K562 (cell line): ENCODE data around the gene MC5R. TPM values are rescaled to one million over a fixed set of nuclear protein-coding genes. Genes with fewer than 3 reads are reported as not detected.

Experiments used
- ATAC-seq: fragments of 200-7000 bp; cut with Tn5 transposase; 3 replicates; pipeline ENCODE4 v1.9.1; 2020; ENCODE audit warnings: moderate library complexity
- BruUV-seq: library from RNA; stranded (reverse); fragments of 400-500 nt; replicated peaks from 2 replicates; lab custom pipeline; 2021; lab: Mats Ljungman, UMichigan
- CTCF ChIA-PET: fragments of 300-600 bp; formaldehyde crosslinking; extraction: SDS; loops from one replicate; lab custom pipeline; 2021; ENCODE audit warnings: low intra/inter-chr PET ratio; lab: Yijun Ruan, JAX
- POLR2A ChIA-PET: fragments of 300-600, 350-650 bp; sonication (Branson Sonifier 250); formaldehyde crosslinking; extraction: SDS; loops from one replicate; lab custom pipeline; 2021; ENCODE audit warnings: antibody characterized with exemption, inconsistent platforms; lab: Yijun Ruan, JAX
- DNase-seq, 4 experiments: peaks; one replicate each; pipeline versions ENCODE4 v3.0.0 to v3.0.0-alpha.2; 2011 to 2018; ENCODE audit warnings: low spot score in 3 of 4, mixed read lengths in 3 of 4; ENCODE audit errors: extremely low read depth in 1 of 4
- FAIRE-seq: peaks from 2 replicates; lab custom pipeline; 2011; peaks lifted over from hg19 to GRCh38; lab: Jason Lieb, UNC
- H2AFZ ChIP-seq: 2 replicates; pipeline ENCODE4 v1.6.0; 2011; ENCODE audit warnings: low read depth, low read length, control low read depth, inconsistent platforms
- H3K27ac ChIP-seq: fragments of 200-600 bp; 3 replicates; pipeline ENCODE4 v1.8.0; 2011; ENCODE audit warnings: low read depth, mild to moderate bottlenecking, control low read depth, inconsistent platforms, low read length, moderate library complexity, mixed read lengths; ENCODE audit errors: extremely low read depth
- H3K27me3 ChIP-seq, 2 experiments: fragments of 300-600 bp in 1 of 2; 2 replicates in 1 of 2; 3 replicates in 1 of 2; pipeline versions ENCODE4 v1.6.0 to v1.8.0; 2011; ENCODE audit warnings: inconsistent platforms in 2 of 2, low read length in 2 of 2, mild to moderate bottlenecking in 1 of 2, mixed read lengths in 1 of 2, moderate library complexity in 1 of 2; ENCODE audit not compliant: control insufficient read depth in 2 of 2, insufficient read depth in 2 of 2
- H3K36me3 ChIP-seq: fragments of 300-600 bp; 3 replicates; pipeline ENCODE4 v1.8.0; 2011; ENCODE audit warnings: mild to moderate bottlenecking, low read length, inconsistent platforms; ENCODE audit not compliant: control insufficient read depth, insufficient read depth
- H3K4me1 ChIP-seq, 2 experiments: fragments of 200-600 bp in 1 of 2; replicated peaks in 1 of 2; 2 replicates in 1 of 2; 3 replicates in 1 of 2; pipeline versions ENCODE4 v1.5.1 to v1.8.0; 2011; ENCODE audit warnings: inconsistent platforms in 2 of 2, low read length in 2 of 2, mild to moderate bottlenecking in 1 of 2, mixed read lengths in 1 of 2, moderate library complexity in 1 of 2; ENCODE audit not compliant: control insufficient read depth in 2 of 2, insufficient read depth in 2 of 2
- H3K4me2 ChIP-seq: 2 replicates; pipeline ENCODE4 v1.6.1; 2011; ENCODE audit warnings: low read length, control low read depth, inconsistent platforms, mixed read lengths; ENCODE audit not compliant: insufficient read depth
- H3K4me3 ChIP-seq: fragments of 200-600 bp; sonication (generic), shearing (Covaris generic); 2 replicates; pipeline ENCODE4 v1.5.1; 2016; ENCODE audit warnings: control low read depth, inconsistent platforms
- H3K79me2 ChIP-seq: fragments of 200-600 bp; 3 replicates; pipeline ENCODE4 v1.8.0; 2011; ENCODE audit warnings: low read length, inconsistent platforms; ENCODE audit not compliant: control insufficient read depth, insufficient read depth
- H3K9ac ChIP-seq, 2 experiments: 2 replicates each; pipeline versions ENCODE4 v1.6.0 to v1.6.1; 2011; ENCODE audit warnings: low read depth in 2 of 2, low read length in 2 of 2, control low read depth in 1 of 2, inconsistent platforms in 1 of 2, mild to moderate bottlenecking in 1 of 2, mixed read lengths in 1 of 2; ENCODE audit not compliant: insufficient read depth in 1 of 2
- H3K9me1 ChIP-seq: one replicate; pipeline ENCODE4 v1.6.0; 2011; ENCODE audit warnings: inconsistent platforms, mild to moderate bottlenecking, low read length, moderate library complexity; ENCODE audit not compliant: control insufficient read depth, insufficient read depth
- H3K9me3 ChIP-seq: replicated peaks from 2 replicates; pipeline ENCODE4 v1.5.1; 2011; ENCODE audit warnings: low read depth, low read length, inconsistent platforms; ENCODE audit not compliant: control insufficient read depth, insufficient read depth
- H4K20me1 ChIP-seq: replicated peaks from 2 replicates; pipeline ENCODE4 v1.6.1; 2011; ENCODE audit warnings: low read length, inconsistent platforms, mixed read lengths; ENCODE audit not compliant: control insufficient read depth, insufficient read depth
- ATF6 ChIP-seq: sonication (generic); formaldehyde crosslinking; IDR thresholded peaks from 2 replicates; pipeline ENCODE4 v1.4.0; 2020; ENCODE audit warnings: mild to moderate bottlenecking, missing genetic modification reagents
- HNRNPK ChIP-seq: fragments of 200-400 bp; formaldehyde crosslinking; IDR thresholded peaks from one replicate; pipeline ENCODE4 v1.6.1; 2018; ENCODE audit warnings: mild to moderate bottlenecking, low read depth, low read length; ENCODE audit not compliant: poor library complexity, severe bottlenecking
- MAZ ChIP-seq, 2 experiments: fragments of 450-650 bp in 1 of 2; sonication (generic) in 1 of 2; formaldehyde crosslinking; IDR thresholded peaks in 1 of 2; conservative IDR thresholded peaks in 1 of 2; 2 replicates each; pipeline versions ENCODE4 v1.4.0 to v1.5.0; 2020; ENCODE audit warnings: mild to moderate bottlenecking in 1 of 2, missing genetic modification reagents in 1 of 2
- MTF1 ChIP-seq: fragments of 250-450 bp; sonication (Bioruptor Pico); IDR thresholded peaks from 2 replicates; pipeline ENCODE4 v1.9.0; 2021; ENCODE audit warnings: moderate library complexity, mild to moderate bottlenecking, inconsistent platforms, borderline replicate concordance
- NONO ChIP-seq, 2 experiments: fragments of 200-400 bp in 1 of 2; fragments of 450-650 bp in 1 of 2; formaldehyde crosslinking in 1 of 2; IDR thresholded peaks; 2 replicates each; pipeline ENCODE4 v1.6.1; 2017; ENCODE audit warnings: low read depth in 2 of 2, mild to moderate bottlenecking in 2 of 2, moderate library complexity in 2 of 2, low read length in 1 of 2
- SRSF9 ChIP-seq: fragments of 200-400 bp; formaldehyde crosslinking; IDR thresholded peaks from 2 replicates; pipeline ENCODE4 v1.6.1; 2017; ENCODE audit warnings: low read depth, low read length, borderline replicate concordance
- ZBTB49 ChIP-seq: sonication (generic); formaldehyde crosslinking; IDR thresholded peaks from 2 replicates; pipeline ENCODE4 v1.8.0; 2022; ENCODE audit warnings: missing genetic modification reagents, mild to moderate bottlenecking, borderline replicate concordance
- WGBS: fragments of 100-300 bp; shearing (Covaris generic); methylation state at CpG from one replicate; pipeline ENCODE4 v1.1.6; 2016; ENCODE audit warnings: low coverage, mixed read lengths; ENCODE audit not compliant: insufficient coverage; ENCODE audit errors: missing lambda C conversion rate; 5-methylcytosine and 5-hydroxymethylcytosine counted together
- in situ Hi-C: fragments of 300-500 bp; cut with MboI; formaldehyde crosslinking; loops from 4 replicates; pipeline ENCODE4 v1.15.0; 2018; ENCODE audit warnings: inconsistent platforms, mixed read lengths
- intact Hi-C: fragments of 100-400 bp; cut with micrococcal nuclease; formaldehyde crosslinking; loops from 2 replicates; pipeline ENCODE4 v1.14.2; 2022
- polyA plus RNA-seq, 8 experiments: library from polyadenylated mRNA; depleted of rRNA in 4 of 8; stranded (reverse) in 5 of 8; unstranded in 3 of 8; fragments of >200 nt; fragmentation: Nextera tagmentation in 2 of 8; fragmentation: Illumina TruSeq in 1 of 8; extraction: Ambion mirVana in 2 of 8; extraction: Trizol in 1 of 8; gene quantifications; 2 replicates each; pipeline versions ENCODE4 v1.2.1 to v1.2.3, GENCODE V29; 2011 to 2014; ENCODE audit warnings: inconsistent platforms in 1 of 8, missing spikeins in 1 of 8
- total RNA-seq, 7 experiments: library from RNA; depleted of rRNA in 6 of 7; stranded (reverse); fragments of >200 nt in 6 of 7; fragmentation: Illumina TruSeq in 2 of 7; extraction: Trizol in 2 of 7; gene quantifications; 2 replicates each; pipeline versions ENCODE4 v1.2.1 to v1.2.3, GENCODE V29; 2011 to 2021; ENCODE audit warnings: low replicate concordance in 1 of 7
- TF ChIP-seq, protein P1 (sequence below): fragments of 450-650 bp; formaldehyde crosslinking; conservative IDR thresholded peaks from 2 replicates; pipeline ENCODE4 v1.4.0; 2022; ENCODE audit warnings: mild to moderate bottlenecking, missing genetic modification characterization
- TF ChIP-seq, protein P2 (sequence below): fragments of 250-450 bp; sonication (Bioruptor Pico); IDR thresholded peaks from 2 replicates; pipeline ENCODE4 v1.4.0; 2020; ENCODE audit warnings: mild to moderate bottlenecking, moderate library complexity, borderline replicate concordance
- TF ChIP-seq, protein P3 (sequence below): fragments of 200-800 bp; sonication (Bioruptor generic); IDR thresholded peaks from 2 replicates; pipeline ENCODE4 v1.6.1; 2017; ENCODE audit warnings: missing genetic modification characterization, missing compliant biosample characterization

MC5R gene
- total and polyA plus RNA-seq, 9 of the 15 experiments (the other 6 are each of a cell fraction or from before 2014, with no cell fraction given): not detected

DNA sequence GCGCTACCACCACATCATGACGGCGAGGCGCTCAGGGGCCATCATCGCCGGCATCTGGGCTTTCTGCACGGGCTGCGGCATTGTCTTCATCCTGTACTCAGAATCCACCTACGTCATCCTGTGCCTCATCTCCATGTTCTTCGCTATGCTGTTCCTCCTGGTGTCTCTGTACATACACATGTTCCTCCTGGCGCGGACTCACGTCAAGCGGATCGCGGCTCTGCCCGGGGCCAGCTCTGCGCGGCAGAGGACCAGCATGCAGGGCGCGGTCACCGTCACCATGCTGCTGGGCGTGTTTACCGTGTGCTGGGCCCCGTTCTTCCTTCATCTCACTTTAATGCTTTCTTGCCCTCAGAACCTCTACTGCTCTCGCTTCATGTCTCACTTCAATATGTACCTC is 2.3 kb downstream of the MC5R start:
- intact Hi-C loops (loop anchor here (5.0 kb wide), 1 partner anchor 51 kb away; no protein-coding TSS in a partner anchor), in situ Hi-C loops (no loop called here)
- BruUV-seq: no TSS peak
- ATAC-seq: no peak
- Histone ChIP-seq H4K20me1 (no peaks in the 10 kb centered on the region), H3K9me1 (no peaks in the 10 kb centered on the region), H3K27ac (no peak overlapping the region), H3K9ac (no peak overlapping the region; a peak in 1 of 4 replicates), H3K36me3 (no peaks in the 10 kb centered on the region), H3K4me3 (no peak overlapping the region), H3K4me1 (peaks cover 0 to 10% of the 10 kb centered on the region in 2 experiments; a peak in 2 of 5 replicates), H3K4me2 (no peak overlapping the region), H3K9me3 (no peaks in the 10 kb centered on the region), H2AFZ (no peak overlapping the region), H3K27me3 (peaks cover 0 to 11% of the 10 kb centered on the region in 2 experiments; a peak in 3 of 5 replicates), H3K79me2 (no peaks in the 10 kb centered on the region)
- ChIA-PET POLR2A (no interaction called here), CTCF (no interaction called here)
- WGBS: under 1% methylated on average over 24 of the region's 26 CpGs
- FAIRE-seq: no peak
- no peak for DNase-seq
- TF ChIP-seq SRSF9 (no peak), HNRNPK (no peak), ZBTB49 (CRISPR knock-in tag) (no peak), MAZ (CRISPR knock-in tag; conservative IDR thresholded peaks at IDR 0.05 in 1 of 2, IDR thresholded peaks at IDR 0.05 in 1 of 2) (no peak), MTF1 (CRISPR knock-in tag) (no peak), ATF6 (CRISPR knock-in tag) (no peak), NONO (IDR thresholded peaks at IDR 0.05; ENCODE audit: low read depth in 2 of 2, low read length in 1 of 2) (no peak)
- TF ChIP-seq, protein P1, sequence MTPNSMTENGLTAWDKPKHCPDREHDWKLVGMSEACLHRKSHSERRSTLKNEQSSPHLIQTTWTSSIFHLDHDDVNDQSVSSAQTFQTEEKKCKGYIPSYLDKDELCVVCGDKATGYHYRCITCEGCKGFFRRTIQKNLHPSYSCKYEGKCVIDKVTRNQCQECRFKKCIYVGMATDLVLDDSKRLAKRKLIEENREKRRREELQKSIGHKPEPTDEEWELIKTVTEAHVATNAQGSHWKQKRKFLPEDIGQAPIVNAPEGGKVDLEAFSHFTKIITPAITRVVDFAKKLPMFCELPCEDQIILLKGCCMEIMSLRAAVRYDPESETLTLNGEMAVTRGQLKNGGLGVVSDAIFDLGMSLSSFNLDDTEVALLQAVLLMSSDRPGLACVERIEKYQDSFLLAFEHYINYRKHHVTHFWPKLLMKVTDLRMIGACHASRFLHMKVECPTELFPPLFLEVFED: no peak
- TF ChIP-seq, protein P2, sequence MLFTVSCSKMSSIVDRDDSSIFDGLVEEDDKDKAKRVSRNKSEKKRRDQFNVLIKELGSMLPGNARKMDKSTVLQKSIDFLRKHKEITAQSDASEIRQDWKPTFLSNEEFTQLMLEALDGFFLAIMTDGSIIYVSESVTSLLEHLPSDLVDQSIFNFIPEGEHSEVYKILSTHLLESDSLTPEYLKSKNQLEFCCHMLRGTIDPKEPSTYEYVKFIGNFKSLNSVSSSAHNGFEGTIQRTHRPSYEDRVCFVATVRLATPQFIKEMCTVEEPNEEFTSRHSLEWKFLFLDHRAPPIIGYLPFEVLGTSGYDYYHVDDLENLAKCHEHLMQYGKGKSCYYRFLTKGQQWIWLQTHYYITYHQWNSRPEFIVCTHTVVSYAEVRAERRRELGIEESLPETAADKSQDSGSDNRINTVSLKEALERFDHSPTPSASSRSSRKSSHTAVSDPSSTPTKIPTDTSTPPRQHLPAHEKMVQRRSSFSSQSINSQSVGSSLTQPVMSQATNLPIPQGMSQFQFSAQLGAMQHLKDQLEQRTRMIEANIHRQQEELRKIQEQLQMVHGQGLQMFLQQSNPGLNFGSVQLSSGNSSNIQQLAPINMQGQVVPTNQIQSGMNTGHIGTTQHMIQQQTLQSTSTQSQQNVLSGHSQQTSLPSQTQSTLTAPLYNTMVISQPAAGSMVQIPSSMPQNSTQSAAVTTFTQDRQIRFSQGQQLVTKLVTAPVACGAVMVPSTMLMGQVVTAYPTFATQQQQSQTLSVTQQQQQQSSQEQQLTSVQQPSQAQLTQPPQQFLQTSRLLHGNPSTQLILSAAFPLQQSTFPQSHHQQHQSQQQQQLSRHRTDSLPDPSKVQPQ (CRISPR knock-in tag): no peak
- TF ChIP-seq, protein P3, sequence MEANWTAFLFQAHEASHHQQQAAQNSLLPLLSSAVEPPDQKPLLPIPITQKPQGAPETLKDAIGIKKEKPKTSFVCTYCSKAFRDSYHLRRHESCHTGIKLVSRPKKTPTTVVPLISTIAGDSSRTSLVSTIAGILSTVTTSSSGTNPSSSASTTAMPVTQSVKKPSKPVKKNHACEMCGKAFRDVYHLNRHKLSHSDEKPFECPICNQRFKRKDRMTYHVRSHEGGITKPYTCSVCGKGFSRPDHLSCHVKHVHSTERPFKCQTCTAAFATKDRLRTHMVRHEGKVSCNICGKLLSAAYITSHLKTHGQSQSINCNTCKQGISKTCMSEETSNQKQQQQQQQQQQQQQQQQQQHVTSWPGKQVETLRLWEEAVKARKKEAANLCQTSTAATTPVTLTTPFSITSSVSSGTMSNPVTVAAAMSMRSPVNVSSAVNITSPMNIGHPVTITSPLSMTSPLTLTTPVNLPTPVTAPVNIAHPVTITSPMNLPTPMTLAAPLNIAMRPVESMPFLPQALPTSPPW: no peak
